Fibroblast of gingiva (primary cell): Measurements from ENCODE around the gene CD74.

Source experiments
- DNase-seq: peaks from one replicate; pipeline ENCODE4 v3.0.0-alpha.2; 2011; ENCODE audit warnings: low read depth

The CD74 gene

GRCh38 chr5:150397782-150398721 is 14.7 kb downstream of the CD74 start:
- no peak for DNase-seq

GRCh38 chr5:150397146-150397781 is 15.4 kb downstream of the CD74 start:
- DNase-seq = no peak

- no peak for DNase-seq
Measured at GRCh38 chr5:150396267-150396666, 16.4 kb downstream of the CD74 start.

GRCh38 chr5:150395688-150395975 is 17.1 kb downstream of the CD74 start:
- DNase-seq = no peak

- DNase-seq = no peak
Measured at GRCh38 chr5:150394912-150395687, 17.6 kb downstream of the CD74 start.

- DNase-seq = no peak
Measured at GRCh38 chr5:150394131-150394530, 18.6 kb downstream of the CD74 start.

- no peak for DNase-seq
Measured at GRCh38 chr5:150393096-150393645, 19.5 kb downstream of the CD74 start.

- DNase-seq = no peak
Measured at GRCh38 chr5:150392680-150393079, 20.0 kb downstream of the CD74 start.

GRCh38 chr5:150391986-150392385 is 20.7 kb downstream of the CD74 start:
- no peak for DNase-seq

- no peak for DNase-seq
Measured at GRCh38 chr5:150391064-150391834, 21.5 kb downstream of the CD74 start.

- DNase-seq = no peak
Measured at GRCh38 chr5:150389531-150390266, 23.0 kb downstream of the CD74 start.

GRCh38 chr5:150386024-150386855 is 26.5 kb downstream of the CD74 start:
- no peak for DNase-seq

- no peak for DNase-seq
Measured at GRCh38 chr5:150384701-150385100, 28.0 kb downstream of the CD74 start.

GRCh38 chr5:150377964-150378694 is 34.6 kb downstream of the CD74 start:
- peak; percentile 81 for DNase-seq

GRCh38 chr5:150376799-150377771 is 35.6 kb downstream of the CD74 start:
- peak; percentile 46 for DNase-seq

GRCh38 chr5:150374651-150375050 is 38.1 kb downstream of the CD74 start:
- no peak for DNase-seq

GRCh38 chr5:150372639-150373038 is 40.1 kb downstream of the CD74 start:
- DNase-seq = no peak

GRCh38 chr5:150368526-150368925 is 44.2 kb downstream of the CD74 start:
- DNase-seq = no peak
